OCI-LY1 (cell line): ENCODE results near the gene SOX5.

Source experiments
- H2AFZ ChIP-seq: fragments of 200-600 bp; sonication (generic), shearing (Covaris generic); 2 replicates; pipeline ENCODE4 v1.6.0; 2014; ENCODE audit warnings: antibody characterized with exemption, mild to moderate bottlenecking, low read length
- H3F3A ChIP-seq: fragments of 200-600 bp; sonication (generic), shearing (Covaris generic); 2 replicates; pipeline ENCODE4 v1.6.0; 2014; ENCODE audit warnings: mild to moderate bottlenecking, antibody characterized with exemption, low read length, moderate library complexity; ENCODE audit not compliant: insufficient read depth
- H3K27ac ChIP-seq: fragments of 200-600 bp; sonication (generic); 2 replicates; pipeline ENCODE4 v1.5.1; 2014; ENCODE audit warnings: low read length, mixed run types, mild to moderate bottlenecking, low read depth; ENCODE audit not compliant: poor library complexity, severe bottlenecking
- H3K27me3 ChIP-seq: fragments of 200-600 bp; sonication (generic); 2 replicates; pipeline ENCODE4 v1.6.0; 2014; ENCODE audit warnings: antibody characterized with exemption, mild to moderate bottlenecking, low read length, moderate library complexity; ENCODE audit not compliant: insufficient read depth
- H3K36me3 ChIP-seq: fragments of 200-600 bp; sonication (generic); 2 replicates; pipeline ENCODE4 v1.6.1; 2014; ENCODE audit warnings: mild to moderate bottlenecking, antibody characterized with exemption, low read length, moderate library complexity, mixed read lengths; ENCODE audit not compliant: insufficient read depth
- H3K4me1 ChIP-seq: fragments of 200-600 bp; sonication (generic); 2 replicates; pipeline ENCODE4 v1.5.1; 2014; ENCODE audit warnings: mild to moderate bottlenecking, low read length, moderate library complexity; ENCODE audit not compliant: insufficient read depth, severe bottlenecking
- H3K4me2 ChIP-seq: fragments of 200-600 bp; sonication (generic), shearing (Covaris generic); 2 replicates; pipeline ENCODE4 v1.6.1; 2014; ENCODE audit warnings: low read length
- H3K4me3 ChIP-seq: fragments of 200-600 bp; sonication (generic); 2 replicates; pipeline ENCODE4 v1.5.1; 2014; ENCODE audit warnings: low read length, low read depth, mild to moderate bottlenecking, mixed read lengths; ENCODE audit not compliant: poor library complexity, severe bottlenecking
- H3K79me2 ChIP-seq: fragments of 200-600 bp; shearing (Covaris generic); 2 replicates; pipeline ENCODE4 v1.6.1; 2016; ENCODE audit warnings: mixed run types, low read length, mixed read lengths; ENCODE audit not compliant: insufficient read depth
- H3K9ac ChIP-seq: fragments of 200-600 bp; sonication (generic), shearing (Covaris generic); 2 replicates; pipeline ENCODE4 v1.6.1; 2014; ENCODE audit warnings: mild to moderate bottlenecking, low read length, mixed read lengths
- H3K9me2 ChIP-seq: fragments of 200-600 bp; sonication (generic), shearing (Covaris generic); 2 replicates; pipeline ENCODE4 v1.6.1; 2014; ENCODE audit warnings: low read depth, mild to moderate bottlenecking, low read length, mixed read lengths
- H3K9me3 ChIP-seq: fragments of 200-600 bp; shearing (Covaris generic); 2 replicates; pipeline ENCODE4 v1.6.1; 2014; ENCODE audit warnings: low read length, mixed read lengths
- H4K20me1 ChIP-seq: fragments of 200-600 bp; sonication (generic), shearing (Covaris generic); 2 replicates; pipeline ENCODE4 v1.6.0; 2016; ENCODE audit warnings: mild to moderate bottlenecking, low read length; ENCODE audit not compliant: insufficient read depth
- EZH2 ChIP-seq: fragments of 200-600 bp; sonication (generic), shearing (Covaris generic); IDR thresholded peaks from 2 replicates; pipeline ENCODE4 v1.8.0; 2017; ENCODE audit warnings: borderline replicate concordance, mixed run types, mild to moderate bottlenecking, antibody characterized with exemption, low read length, moderate library complexity, mixed read lengths
- TF ChIP-seq, protein P1 (sequence below): fragments of 200-600 bp; sonication (generic), shearing (Covaris generic); IDR thresholded peaks from 2 replicates; pipeline ENCODE4 v1.5.1; 2017; ENCODE audit warnings: mild to moderate bottlenecking, antibody characterized with exemption, low read length, moderate library complexity, mixed read lengths

Gene SOX5

DNA sequence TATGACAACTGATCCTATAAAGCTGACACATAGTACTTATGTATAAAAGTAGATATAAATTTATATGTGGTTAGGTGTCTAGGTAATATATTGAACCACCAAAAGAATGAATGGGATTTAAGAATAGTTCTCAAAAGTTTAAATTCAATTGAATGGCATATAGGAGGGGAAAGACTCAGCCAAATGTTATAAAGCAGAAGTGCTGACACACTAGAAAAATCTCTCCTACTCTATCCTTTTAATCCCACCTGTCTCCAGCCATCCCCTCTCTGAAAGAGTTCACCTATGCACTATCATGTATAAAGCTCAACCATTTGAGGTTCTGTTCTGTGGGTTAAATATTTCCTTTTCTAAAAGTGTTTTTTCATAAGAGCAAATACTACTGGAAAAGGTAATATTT, 400.7 kb downstream of the SOX5 start:
- Histone ChIP-seq H3K4me1 (no peaks in the 10 kb centered on the region), H3K4me3 (no peak overlapping the region), H3K9me3 (no peaks in the 10 kb centered on the region), H3K27ac (no peak overlapping the region), H4K20me1 (no peaks in the 10 kb centered on the region), H3K4me2 (no peak overlapping the region), H3F3A (no peaks in the 10 kb centered on the region), H3K27me3 (peaks cover 4% of the 10 kb centered on the region; the same call in 1 of the 2 replicates), H3K79me2 (no peaks in the 10 kb centered on the region), H3K9ac (no peak overlapping the region), H3K9me2 (no peaks in the 10 kb centered on the region), H3K36me3 (no peaks in the 10 kb centered on the region; the same call in 1 of the 2 replicates), H2AFZ (no peak overlapping the region)
- TF ChIP-seq, protein P1, sequence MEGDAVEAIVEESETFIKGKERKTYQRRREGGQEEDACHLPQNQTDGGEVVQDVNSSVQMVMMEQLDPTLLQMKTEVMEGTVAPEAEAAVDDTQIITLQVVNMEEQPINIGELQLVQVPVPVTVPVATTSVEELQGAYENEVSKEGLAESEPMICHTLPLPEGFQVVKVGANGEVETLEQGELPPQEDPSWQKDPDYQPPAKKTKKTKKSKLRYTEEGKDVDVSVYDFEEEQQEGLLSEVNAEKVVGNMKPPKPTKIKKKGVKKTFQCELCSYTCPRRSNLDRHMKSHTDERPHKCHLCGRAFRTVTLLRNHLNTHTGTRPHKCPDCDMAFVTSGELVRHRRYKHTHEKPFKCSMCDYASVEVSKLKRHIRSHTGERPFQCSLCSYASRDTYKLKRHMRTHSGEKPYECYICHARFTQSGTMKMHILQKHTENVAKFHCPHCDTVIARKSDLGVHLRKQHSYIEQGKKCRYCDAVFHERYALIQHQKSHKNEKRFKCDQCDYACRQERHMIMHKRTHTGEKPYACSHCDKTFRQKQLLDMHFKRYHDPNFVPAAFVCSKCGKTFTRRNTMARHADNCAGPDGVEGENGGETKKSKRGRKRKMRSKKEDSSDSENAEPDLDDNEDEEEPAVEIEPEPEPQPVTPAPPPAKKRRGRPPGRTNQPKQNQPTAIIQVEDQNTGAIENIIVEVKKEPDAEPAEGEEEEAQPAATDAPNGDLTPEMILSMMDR: no peak
- no peak for TF ChIP-seq EZH2

GRCh38 chr12:23546756-23547155, 402.7 kb downstream of the SOX5 start:
- Histone ChIP-seq H4K20me1 (no peaks in the 10 kb centered on the region), H3K9me2 (no peaks in the 10 kb centered on the region), H3K9ac (no peak overlapping the region), H3K79me2 (no peaks in the 10 kb centered on the region), H3K9me3 (no peaks in the 10 kb centered on the region), H3K4me1 (no peaks in the 10 kb centered on the region), H2AFZ (no peak overlapping the region), H3K27ac (no peak overlapping the region), H3K4me3 (no peak overlapping the region), H3F3A (no peaks in the 10 kb centered on the region), H3K27me3 (peaks cover 4% of the 10 kb centered on the region; the same call in 1 of the 2 replicates), H3K4me2 (no peak overlapping the region), H3K36me3 (no peaks in the 10 kb centered on the region; the same call in 1 of the 2 replicates)
- TF ChIP-seq, protein P1: no peak
- no peak for TF ChIP-seq EZH2

- H3K9me3 ChIP-seq: no peaks in the 10 kb centered on the region
- no peak overlapping the region for H3K4me2 ChIP-seq
- no peaks in the 10 kb centered on the region for H3F3A ChIP-seq
- H3K9ac ChIP-seq: no peak overlapping the region
- H3K27ac ChIP-seq: no peak overlapping the region
- no peaks in the 10 kb centered on the region for H3K9me2 ChIP-seq
- H4K20me1 ChIP-seq: no peaks in the 10 kb centered on the region
- H3K36me3 ChIP-seq: no peaks in the 10 kb centered on the region; the same call in 1 of the 2 replicates
- no peak overlapping the region for H3K4me3 ChIP-seq
- no peaks in the 10 kb centered on the region for H3K4me1 ChIP-seq
- no peaks in the 10 kb centered on the region for H3K79me2 ChIP-seq
- peaks cover 4% of the 10 kb centered on the region; the same call in 1 of the 2 replicates for H3K27me3 ChIP-seq
- TF ChIP-seq, protein P1: no peak
- no peak for TF ChIP-seq EZH2
- H2AFZ ChIP-seq: no peak overlapping the region
Measured at GRCh38 chr12:23543767-23544166, 405.7 kb downstream of the SOX5 start.
